ENCODE data around the gene RNASE8.

- peak; percentile 36 for TF ChIP-seq CTCF (IDR thresholded peaks at IDR 0.05; ENCODE audit: low read depth, low read length, poor library complexity, severe bottlenecking)
- no peak for TF ChIP-seq EZH2phosphoT487 (IDR thresholded peaks at IDR 0.05; ENCODE audit: borderline replicate concordance, low read length)
These were observed 9.4 kb downstream of the RNASE8 start for GRCh38 chr14:21066882-21067502.

All from DOHH2 (cell line).